ENCODE data around the gene KRT15.

DNA sequence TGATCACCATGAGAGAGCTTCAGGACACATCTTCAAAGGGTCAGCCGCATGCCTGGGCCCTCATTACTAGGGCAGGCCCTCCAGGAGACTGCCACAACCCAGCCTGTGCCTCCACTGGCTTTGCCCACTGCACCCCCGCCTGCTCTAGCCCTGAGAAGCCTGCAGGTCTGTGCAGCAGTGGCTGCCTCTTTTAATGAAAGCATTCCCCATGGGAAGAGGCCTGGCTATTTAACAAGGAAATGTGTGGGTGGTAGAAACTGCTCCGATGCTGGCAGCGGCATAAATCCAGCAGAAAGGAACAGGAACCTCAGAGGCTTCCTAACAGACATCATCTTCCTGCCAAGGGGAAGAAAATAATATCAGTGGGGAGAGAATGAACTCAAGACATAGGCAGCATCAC lies 51.1 kb downstream of the KRT15 start:
- TF ChIP-seq POLR2A (IDR thresholded peaks at IDR 0.05; ENCODE audit: low read length) (no peak), GATA1 (IDR thresholded peaks at IDR 0.05; ENCODE audit: low read depth, low read length) (no peak)
